ENCODE measurements around the gene ORAI1.
A peak's percentile ranks its signal among the peaks of the same experiment; 100 is the strongest.
"Not testable (repeated sequence)": the region's sequence is repeated elsewhere in the genome, so short reads cannot be mapped to it uniquely, and the experiment has no call there.

Gene ORAI1

GRCh38 chr12:121649322-121649721 is 23.0 kb downstream of the ORAI1 start:
- no peak for DNase-seq (ENCODE audit: low read depth)

GRCh38 chr12:121649819-121650353 is 23.6 kb downstream of the ORAI1 start:
- DNase-seq (ENCODE audit: low read depth): no peak

GRCh38 chr12:121651320-121651719 is 25.0 kb downstream of the ORAI1 start:
- no peak for DNase-seq (ENCODE audit: low read depth)

GRCh38 chr12:121652767-121653497 is 26.6 kb downstream of the ORAI1 start:
- no peak for DNase-seq (ENCODE audit: low read depth)

- no peak for DNase-seq (ENCODE audit: low read depth)
Measured at GRCh38 chr12:121653999-121654398, 27.7 kb downstream of the ORAI1 start.

GRCh38 chr12:121656122-121656521 is 29.8 kb downstream of the ORAI1 start:
- DNase-seq (ENCODE audit: low read depth): no peak

GRCh38 chr12:121657305-121658008 is 31.1 kb downstream of the ORAI1 start:
- DNase-seq (ENCODE audit: low read depth): no peak

- DNase-seq (ENCODE audit: low read depth): not testable (repeated sequence)
Measured at GRCh38 chr12:121661353-121662105, 35.2 kb downstream of the ORAI1 start.

- no peak for DNase-seq (ENCODE audit: low read depth)
Measured at GRCh38 chr12:121663610-121663929, 37.2 kb downstream of the ORAI1 start.

- DNase-seq (ENCODE audit: low read depth): not testable (repeated sequence)
Measured at GRCh38 chr12:121666829-121667228, 40.5 kb downstream of the ORAI1 start.

GRCh38 chr12:121668750-121669520 is 42.6 kb downstream of the ORAI1 start:
- DNase-seq (ENCODE audit: low read depth): peak; percentile 57

- no peak for DNase-seq (ENCODE audit: low read depth)
Measured at GRCh38 chr12:121669521-121669900, 43.2 kb downstream of the ORAI1 start, which contains the start of gene MORN3. TSS of gene MORN3 (minus strand) at chr12:121669654. CDS start at chr12:121669483, 171 bp downstream.

GRCh38 chr12:121673013-121673511 is 46.7 kb downstream of the ORAI1 start:
- DNase-seq (ENCODE audit: low read depth): no peak

GRCh38 chr12:121676190-121676589 is 49.9 kb downstream of the ORAI1 start:
- no peak for DNase-seq (ENCODE audit: low read depth)

- DNase-seq (ENCODE audit: low read depth): no peak
Measured at GRCh38 chr12:121678305-121678704, 52.0 kb downstream of the ORAI1 start.

GRCh38 chr12:121678716-121679300 is 52.5 kb downstream of the ORAI1 start:
- DNase-seq (ENCODE audit: low read depth): no peak

- not testable (repeated sequence) for DNase-seq (ENCODE audit: low read depth)
Measured at GRCh38 chr12:121679661-121680197, 53.4 kb downstream of the ORAI1 start.

GRCh38 chr12:121688966-121689365 is 62.6 kb downstream of the ORAI1 start:
- no peak for DNase-seq (ENCODE audit: low read depth)

GRCh38 chr12:121689430-121689829 is 63.1 kb downstream of the ORAI1 start:
- no peak for DNase-seq (ENCODE audit: low read depth)
